ENCODE measurements around the gene PRKCA.

PRKCA gene

DNA sequence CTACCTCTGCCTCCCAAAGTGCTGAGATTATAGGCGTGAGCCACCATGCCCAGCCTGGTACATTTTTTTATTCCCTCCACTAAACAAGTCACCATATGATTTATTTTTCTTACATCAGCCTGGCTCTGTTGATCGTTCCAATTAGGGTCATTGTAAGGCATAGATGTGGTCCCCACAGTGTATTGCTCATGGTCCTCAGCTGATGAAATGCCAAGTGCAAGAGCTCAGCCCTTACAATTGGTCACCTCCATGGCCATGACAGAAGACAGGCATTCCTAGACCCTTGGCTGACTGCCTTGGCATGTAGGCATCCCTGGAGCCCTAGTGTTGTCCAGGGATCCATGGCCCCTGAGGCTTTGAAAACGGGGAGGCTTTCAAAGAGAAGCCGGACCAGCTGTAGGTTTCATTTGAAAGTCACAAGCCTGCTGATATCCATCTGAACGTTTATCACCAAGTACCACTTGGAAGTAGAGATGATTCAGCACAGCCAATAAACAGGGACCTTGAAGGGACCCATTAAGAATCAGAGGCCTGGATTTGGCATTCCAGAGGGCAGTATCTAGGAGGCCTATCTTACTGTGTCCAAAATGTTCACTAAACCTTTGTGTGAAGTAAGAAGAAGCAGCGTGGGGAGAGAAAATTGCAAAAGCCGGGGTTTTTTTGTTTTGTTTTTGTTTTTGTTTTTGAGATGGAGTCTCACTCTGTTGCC lies 20.6 kb upstream of the PRKCA start:
- Histone ChIP-seq H3K4me3 (ENCODE audit: low read length) (no peak overlapping the region), H3K4me1 (ENCODE audit: low read length) (no peaks in the 10 kb centered on the region), H3K27me3 (ENCODE audit: low read depth, low read length) (peaks cover 4% of the 10 kb centered on the region; the same call in 1 of the 2 replicates), H3K9me3 (ENCODE audit: insufficient read depth, low read length) (no peaks in the 10 kb centered on the region), H3K9ac (ENCODE audit: low read length) (no peak overlapping the region), H3K4me2 (ENCODE audit: low read length) (no peak overlapping the region), H3K36me3 (replicated peaks; ENCODE audit: low read depth, low read length) (no peaks in the 10 kb centered on the region), H3K79me2 (ENCODE audit: low read length) (no peaks in the 10 kb centered on the region), H2AFZ (ENCODE audit: low read depth, low read length) (no peak overlapping the region), H3K27ac (ENCODE audit: low read length) (no peak overlapping the region), H4K20me1 (ENCODE audit: insufficient read depth, low read length) (no peaks in the 10 kb centered on the region)
- no peak for TF ChIP-seq EZH2phosphoT487 (IDR thresholded peaks at IDR 0.05; ENCODE audit: low read depth)
- TF ChIP-seq, protein P1, sequence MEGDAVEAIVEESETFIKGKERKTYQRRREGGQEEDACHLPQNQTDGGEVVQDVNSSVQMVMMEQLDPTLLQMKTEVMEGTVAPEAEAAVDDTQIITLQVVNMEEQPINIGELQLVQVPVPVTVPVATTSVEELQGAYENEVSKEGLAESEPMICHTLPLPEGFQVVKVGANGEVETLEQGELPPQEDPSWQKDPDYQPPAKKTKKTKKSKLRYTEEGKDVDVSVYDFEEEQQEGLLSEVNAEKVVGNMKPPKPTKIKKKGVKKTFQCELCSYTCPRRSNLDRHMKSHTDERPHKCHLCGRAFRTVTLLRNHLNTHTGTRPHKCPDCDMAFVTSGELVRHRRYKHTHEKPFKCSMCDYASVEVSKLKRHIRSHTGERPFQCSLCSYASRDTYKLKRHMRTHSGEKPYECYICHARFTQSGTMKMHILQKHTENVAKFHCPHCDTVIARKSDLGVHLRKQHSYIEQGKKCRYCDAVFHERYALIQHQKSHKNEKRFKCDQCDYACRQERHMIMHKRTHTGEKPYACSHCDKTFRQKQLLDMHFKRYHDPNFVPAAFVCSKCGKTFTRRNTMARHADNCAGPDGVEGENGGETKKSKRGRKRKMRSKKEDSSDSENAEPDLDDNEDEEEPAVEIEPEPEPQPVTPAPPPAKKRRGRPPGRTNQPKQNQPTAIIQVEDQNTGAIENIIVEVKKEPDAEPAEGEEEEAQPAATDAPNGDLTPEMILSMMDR (IDR thresholded peaks at IDR 0.05; ENCODE audit: low read depth, low read length), result no peak

DNA sequence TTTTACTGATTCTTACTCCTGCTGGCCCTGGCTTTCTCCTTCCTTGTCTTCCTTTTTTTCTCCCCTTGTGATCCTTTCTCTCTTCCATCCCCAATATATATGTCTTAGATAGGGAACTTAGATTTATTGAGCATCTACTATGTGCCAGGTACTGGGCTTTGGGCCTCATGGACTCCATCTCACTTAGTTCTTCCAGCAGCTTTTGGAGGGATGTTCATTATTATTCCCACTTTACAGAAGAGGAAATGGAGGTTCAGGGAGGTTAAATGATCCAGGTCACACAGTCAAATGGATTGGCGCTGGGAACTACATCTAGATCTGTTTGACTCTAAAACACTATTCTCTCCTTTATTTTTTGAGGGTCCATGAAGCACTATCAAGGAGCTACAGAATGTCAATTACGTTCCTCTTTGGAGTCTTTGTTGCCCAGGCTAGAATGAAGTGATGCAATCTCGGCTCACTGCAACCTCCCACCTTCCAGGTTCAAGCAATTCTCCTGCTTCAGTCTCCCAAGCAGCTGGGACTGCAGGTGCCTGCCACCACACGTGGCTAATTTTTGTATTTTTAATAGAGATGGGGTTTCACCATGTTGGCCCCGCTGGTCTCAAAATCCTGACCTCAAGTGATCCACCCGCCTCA lies 19.0 kb upstream of the PRKCA start:
- no peaks in the 10 kb centered on the region for H4K20me1 ChIP-seq (ENCODE audit: insufficient read depth, low read length)
- no peaks in the 10 kb centered on the region for H3K4me1 ChIP-seq (ENCODE audit: low read length)
- H3K27me3 ChIP-seq (ENCODE audit: low read depth, low read length), result peaks cover 13% of the 10 kb centered on the region
- no peak overlapping the region for H2AFZ ChIP-seq (ENCODE audit: low read depth, low read length)
- no peak overlapping the region for H3K27ac ChIP-seq (ENCODE audit: low read length)
- H3K4me3 ChIP-seq (ENCODE audit: low read length), result no peak overlapping the region
- H3K9me3 ChIP-seq (ENCODE audit: insufficient read depth, low read length), result no peaks in the 10 kb centered on the region
- H3K36me3 ChIP-seq (replicated peaks; ENCODE audit: low read depth, low read length), result no peaks in the 10 kb centered on the region
- H3K9ac ChIP-seq (ENCODE audit: low read length), result no peak overlapping the region
- H3K79me2 ChIP-seq (ENCODE audit: low read length), result no peaks in the 10 kb centered on the region
- no peak for TF ChIP-seq EZH2phosphoT487 (IDR thresholded peaks at IDR 0.05; ENCODE audit: low read depth)
- TF ChIP-seq, protein P1 (IDR thresholded peaks at IDR 0.05; ENCODE audit: low read depth, low read length), result no peak
- no peak overlapping the region for H3K4me2 ChIP-seq (ENCODE audit: low read length)

DNA sequence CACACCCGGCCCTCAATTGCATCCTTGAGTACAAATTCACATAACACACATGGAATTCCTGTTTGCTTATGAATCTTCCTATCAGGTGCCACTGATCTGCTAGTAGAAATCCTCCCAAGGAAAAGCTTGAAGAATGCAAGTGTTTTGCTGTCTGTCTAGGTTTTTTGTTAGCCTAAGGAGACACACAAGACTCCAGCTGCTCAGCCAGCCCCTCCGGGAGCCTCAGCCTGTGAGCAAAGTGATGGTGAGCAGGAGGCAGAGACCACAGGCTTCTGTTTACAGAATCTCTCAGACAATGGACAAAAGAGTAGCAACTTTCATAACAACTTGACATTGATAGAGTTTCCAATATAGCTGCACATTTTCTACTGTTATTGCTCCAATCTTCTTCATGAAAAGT lies 18.4 kb upstream of the PRKCA start:
- no peak overlapping the region for H2AFZ ChIP-seq (ENCODE audit: low read depth, low read length)
- no peaks in the 10 kb centered on the region for H4K20me1 ChIP-seq (ENCODE audit: insufficient read depth, low read length)
- H3K4me3 ChIP-seq (ENCODE audit: low read length), result no peak overlapping the region
- H3K36me3 ChIP-seq (replicated peaks; ENCODE audit: low read depth, low read length), result no peaks in the 10 kb centered on the region
- H3K79me2 ChIP-seq (ENCODE audit: low read length), result no peaks in the 10 kb centered on the region
- H3K27ac ChIP-seq (ENCODE audit: low read length), result no peak overlapping the region
- H3K27me3 ChIP-seq (ENCODE audit: low read depth, low read length), result peaks cover 13% of the 10 kb centered on the region
- no peaks in the 10 kb centered on the region for H3K9me3 ChIP-seq (ENCODE audit: insufficient read depth, low read length)
- TF ChIP-seq, protein P1 (IDR thresholded peaks at IDR 0.05; ENCODE audit: low read depth, low read length), result no peak
- no peak for TF ChIP-seq EZH2phosphoT487 (IDR thresholded peaks at IDR 0.05; ENCODE audit: low read depth)
- no peak overlapping the region for H3K9ac ChIP-seq (ENCODE audit: low read length)
- H3K4me1 ChIP-seq (ENCODE audit: low read length), result no peaks in the 10 kb centered on the region
- no peak overlapping the region for H3K4me2 ChIP-seq (ENCODE audit: low read length)

DNA sequence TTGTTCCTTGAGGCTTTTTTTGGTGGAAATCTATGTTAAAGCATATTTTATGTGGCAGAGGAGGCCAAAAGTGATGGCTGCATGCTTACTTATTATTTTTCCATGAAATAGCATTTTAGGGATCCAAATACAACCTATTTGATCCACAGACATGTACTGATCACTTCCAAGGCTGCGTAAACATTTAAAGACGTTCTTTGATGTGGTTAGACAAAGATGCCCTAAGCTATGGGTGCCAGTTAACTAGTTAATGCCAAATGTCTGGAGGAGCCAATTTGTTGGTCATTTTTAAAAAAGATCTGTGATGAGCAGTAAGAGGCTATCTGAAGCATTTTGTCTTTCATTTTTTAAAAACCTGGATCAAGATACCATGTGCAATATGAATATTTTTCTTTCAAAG lies 17.3 kb upstream of the PRKCA start:
- no peak for TF ChIP-seq EZH2phosphoT487 (IDR thresholded peaks at IDR 0.05; ENCODE audit: low read depth)
- TF ChIP-seq, protein P1 (IDR thresholded peaks at IDR 0.05; ENCODE audit: low read depth, low read length), result no peak
- Histone ChIP-seq H3K27ac (ENCODE audit: low read length) (no peak overlapping the region), H3K27me3 (ENCODE audit: low read depth, low read length) (peaks cover 13% of the 10 kb centered on the region)

More for the DNA sequence above, 17.3 kb upstream of the PRKCA start:
- H3K9me3 ChIP-seq (ENCODE audit: insufficient read depth, low read length), result no peaks in the 10 kb centered on the region
- no peak overlapping the region for H3K4me3 ChIP-seq (ENCODE audit: low read length)
- H3K36me3 ChIP-seq (replicated peaks; ENCODE audit: low read depth, low read length), result no peaks in the 10 kb centered on the region
- no peak overlapping the region for H2AFZ ChIP-seq (ENCODE audit: low read depth, low read length)
- H3K4me2 ChIP-seq (ENCODE audit: low read length), result no peak overlapping the region
- no peak overlapping the region for H3K9ac ChIP-seq (ENCODE audit: low read length)
- no peaks in the 10 kb centered on the region for H4K20me1 ChIP-seq (ENCODE audit: insufficient read depth, low read length)
- H3K4me1 ChIP-seq (ENCODE audit: low read length), result no peaks in the 10 kb centered on the region
- no peaks in the 10 kb centered on the region for H3K79me2 ChIP-seq (ENCODE audit: low read length)
